Pons (tissue), 1 donor: ENCODE data around the gene TMTC2.

Experiments used
- DNase-seq: peaks from one replicate; pipeline ENCODE4 v3.0.0-alpha.2; 2016; ENCODE audit warnings: low spot score

Gene TMTC2

GRCh38 chr12:83015390-83016217, 328.9 kb downstream of the TMTC2 start:
- DNase-seq: no peak

GRCh38 chr12:83016218-83016835, 329.6 kb downstream of the TMTC2 start:
- DNase-seq: peak; percentile 75

GRCh38 chr12:83016991-83017390, 330.3 kb downstream of the TMTC2 start:
- DNase-seq: peak; percentile 71

GRCh38 chr12:83018088-83018487, 331.4 kb downstream of the TMTC2 start:
- no peak for DNase-seq

DNA sequence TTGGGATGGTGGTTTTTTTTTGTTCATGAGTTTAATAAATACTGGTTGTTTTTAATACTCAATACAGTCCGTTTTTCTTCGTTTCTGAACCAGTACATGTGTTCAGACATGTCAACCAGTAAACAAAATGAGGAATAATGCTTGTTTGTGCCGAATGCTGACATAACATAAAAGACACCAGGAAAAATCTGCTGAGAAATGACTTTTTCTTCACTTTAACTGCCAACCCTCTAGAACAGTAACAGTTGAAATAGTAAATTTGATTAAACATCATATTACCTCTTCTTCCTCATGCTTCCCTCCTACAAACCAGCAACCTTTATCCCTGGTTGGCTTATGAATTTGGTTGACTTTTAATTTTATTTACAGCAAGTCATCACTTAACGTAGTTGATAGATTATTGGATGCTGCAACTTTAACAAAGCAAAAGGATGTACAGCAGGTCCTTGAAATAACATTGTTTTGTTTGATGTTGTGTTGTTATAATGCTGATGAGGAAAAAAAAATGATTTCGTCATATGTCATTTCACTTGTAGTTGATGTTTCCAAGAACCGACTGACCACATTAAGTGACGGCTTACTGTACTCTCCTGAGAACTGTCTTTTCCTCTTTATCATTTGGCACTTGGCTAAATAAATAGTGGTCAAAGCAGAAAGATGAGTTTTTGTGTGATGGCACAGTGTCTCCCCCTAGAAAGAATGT, 340.5 kb downstream of the TMTC2 start:
- DNase-seq: no peak

DNA sequence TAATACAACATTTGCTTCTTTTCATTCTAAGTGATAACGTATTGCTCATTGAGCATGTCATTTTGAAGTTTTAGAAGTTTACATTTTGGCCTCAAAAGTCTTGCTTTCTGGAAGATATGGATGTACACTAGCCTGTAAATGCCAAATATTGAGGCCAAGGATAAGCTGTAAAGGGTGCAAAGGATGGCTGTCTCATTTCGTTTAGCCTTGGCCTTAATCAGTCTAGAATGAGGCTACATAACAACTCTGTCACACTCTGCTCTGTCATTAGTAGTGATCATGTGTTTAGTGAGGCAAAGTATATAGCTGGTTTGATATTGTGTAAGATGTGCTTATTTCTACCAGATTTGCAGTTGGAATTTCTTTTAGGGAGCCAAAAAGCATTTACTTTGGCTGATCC, 344.5 kb downstream of the TMTC2 start:
- no peak for DNase-seq

- no peak for DNase-seq
Measured at GRCh38 chr12:83036847-83037246, 350.1 kb downstream of the TMTC2 start.

DNA sequence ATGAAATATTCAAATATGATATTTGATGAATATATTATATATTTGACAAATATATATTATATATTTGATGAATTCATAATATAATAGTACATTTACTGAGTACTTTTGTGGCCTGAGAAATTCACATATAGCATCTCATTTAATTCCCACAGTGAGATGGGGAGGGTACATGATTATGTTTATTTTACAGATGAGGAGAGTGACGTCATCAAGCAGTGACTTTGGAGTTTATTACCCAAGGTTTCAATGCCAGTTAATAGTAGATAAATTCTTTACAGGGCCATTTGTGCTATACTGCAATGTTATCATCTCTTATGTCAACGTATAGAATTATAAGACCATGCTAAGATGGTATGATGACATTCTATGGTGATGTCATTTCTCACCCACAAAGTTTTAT, 352.7 kb downstream of the TMTC2 start:
- no peak for DNase-seq

DNA sequence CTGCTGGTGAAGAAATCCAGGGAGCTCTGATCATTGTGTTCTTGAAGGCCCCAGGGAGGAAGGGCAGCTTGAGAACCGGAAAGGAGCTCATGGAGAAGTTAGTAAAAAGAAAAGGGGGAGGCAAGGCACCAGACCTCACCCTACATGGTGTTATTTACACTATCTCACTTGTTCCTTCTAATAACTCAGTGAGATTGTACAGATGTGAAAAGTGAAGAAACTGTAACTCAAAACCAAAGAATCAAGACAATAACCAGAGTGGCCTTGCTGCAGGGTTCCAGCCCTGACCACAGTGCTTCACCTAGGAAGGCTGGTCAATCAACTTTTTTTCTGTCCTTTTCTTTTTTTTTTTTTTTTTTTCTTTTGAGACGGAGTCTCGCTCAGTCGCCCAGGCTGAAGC, 353.6 kb downstream of the TMTC2 start:
- DNase-seq: no peak

GRCh38 chr12:83040991-83041390, 354.3 kb downstream of the TMTC2 start:
- DNase-seq: no peak

DNA sequence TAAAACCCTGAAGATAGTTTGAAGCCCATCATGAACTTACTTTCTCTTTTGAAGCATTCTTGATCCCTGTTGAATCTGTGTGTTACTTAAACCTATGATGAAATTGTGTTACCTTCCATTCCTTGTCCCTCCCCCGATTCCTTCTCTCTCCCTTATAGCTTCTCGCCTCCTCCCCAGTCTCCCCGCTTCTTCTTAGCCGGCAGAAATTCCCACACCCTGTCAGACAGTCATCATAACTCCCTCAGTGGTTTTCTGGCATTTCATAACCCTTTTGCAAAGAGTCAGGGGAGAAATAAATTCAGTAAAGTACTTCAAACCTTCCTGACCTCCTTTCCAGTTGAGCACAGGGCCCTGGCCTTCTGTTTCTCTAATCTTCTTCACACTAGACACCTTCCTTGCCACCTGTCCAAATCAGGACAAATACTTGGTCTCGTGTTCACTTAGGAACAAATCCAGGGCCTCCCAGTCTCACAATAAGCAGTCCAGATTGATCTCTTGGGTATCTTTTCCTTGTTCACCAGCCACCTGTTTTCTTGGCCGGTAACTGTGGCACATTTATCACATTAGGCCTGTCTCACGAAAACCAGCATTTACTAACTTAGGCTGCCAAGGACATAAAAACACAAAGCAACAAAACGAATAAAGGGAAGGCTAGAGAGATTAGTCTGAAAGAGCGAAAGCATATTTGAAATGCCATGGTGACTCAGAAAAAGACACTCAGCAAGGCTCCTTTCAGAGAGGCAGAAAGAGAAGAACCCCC, 355.9 kb downstream of the TMTC2 start:
- DNase-seq: no peak

DNA sequence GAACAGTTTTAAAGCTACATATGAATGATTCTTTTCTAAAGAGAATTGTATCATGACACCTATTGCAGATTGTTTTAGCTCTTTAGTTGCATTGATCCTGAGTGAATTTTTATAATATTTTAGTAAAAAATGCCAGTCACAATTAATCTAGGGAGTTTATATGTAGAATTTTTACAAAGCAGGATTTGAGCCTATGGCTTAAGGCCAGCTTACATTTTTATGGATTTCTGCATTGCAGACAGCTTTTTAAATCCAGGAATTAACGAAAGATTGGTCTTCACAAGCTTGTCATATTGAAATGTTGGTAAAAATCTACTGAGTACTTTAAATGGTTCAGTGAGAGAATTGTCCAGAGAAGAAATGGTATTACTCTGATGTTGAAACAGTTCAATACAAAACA, 358.0 kb downstream of the TMTC2 start:
- DNase-seq: no peak

GRCh38 chr12:83046019-83046418, 359.3 kb downstream of the TMTC2 start:
- DNase-seq: no peak

DNA sequence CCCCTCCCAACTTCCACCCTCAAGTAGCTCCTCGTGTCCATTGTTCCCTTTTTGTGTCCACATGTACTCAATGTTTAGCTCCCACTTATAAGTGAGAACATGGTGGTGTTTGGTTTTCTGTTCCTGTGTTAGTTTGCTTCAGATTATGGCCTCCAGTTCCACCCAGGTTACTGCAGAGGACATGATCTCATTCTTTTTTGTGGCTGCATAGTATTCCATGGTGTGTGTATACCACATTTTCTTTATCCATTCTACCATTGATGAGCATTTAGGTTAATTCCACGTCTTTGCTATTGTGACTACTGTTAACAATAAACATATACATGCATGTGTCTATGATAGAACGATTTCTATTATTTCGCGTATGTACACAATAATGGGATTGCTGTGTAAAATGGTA, 362.6 kb downstream of the TMTC2 start:
- no peak for DNase-seq

GRCh38 chr12:83052890-83053541, 366.3 kb downstream of the TMTC2 start:
- no peak for DNase-seq

GRCh38 chr12:83057436-83057835, 370.7 kb downstream of the TMTC2 start:
- DNase-seq: no peak

GRCh38 chr12:83059107-83059506, 372.4 kb downstream of the TMTC2 start:
- no peak for DNase-seq

GRCh38 chr12:83065562-83065961, 378.9 kb downstream of the TMTC2 start:
- no peak for DNase-seq

DNA sequence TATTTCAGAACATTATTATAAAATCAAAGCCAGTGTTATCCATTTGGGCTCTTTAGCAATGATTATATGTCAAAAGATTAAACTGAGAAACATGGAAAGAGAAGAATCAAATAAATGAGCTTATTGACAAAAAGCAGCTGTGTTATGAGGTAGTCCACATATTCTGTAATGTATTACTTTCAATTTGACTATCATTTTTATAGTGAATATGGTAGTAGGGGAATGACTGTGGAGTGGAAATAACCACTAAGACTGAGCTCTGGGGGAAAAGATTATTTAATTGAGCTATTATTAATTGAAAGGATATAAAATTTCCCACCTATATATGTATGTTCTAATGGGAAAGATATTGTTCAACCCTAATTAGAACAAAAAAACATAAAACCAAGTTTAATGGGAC, 381.3 kb downstream of the TMTC2 start:
- no peak for DNase-seq

- no peak for DNase-seq
Measured at GRCh38 chr12:83074358-83074894, 387.7 kb downstream of the TMTC2 start.

DNA sequence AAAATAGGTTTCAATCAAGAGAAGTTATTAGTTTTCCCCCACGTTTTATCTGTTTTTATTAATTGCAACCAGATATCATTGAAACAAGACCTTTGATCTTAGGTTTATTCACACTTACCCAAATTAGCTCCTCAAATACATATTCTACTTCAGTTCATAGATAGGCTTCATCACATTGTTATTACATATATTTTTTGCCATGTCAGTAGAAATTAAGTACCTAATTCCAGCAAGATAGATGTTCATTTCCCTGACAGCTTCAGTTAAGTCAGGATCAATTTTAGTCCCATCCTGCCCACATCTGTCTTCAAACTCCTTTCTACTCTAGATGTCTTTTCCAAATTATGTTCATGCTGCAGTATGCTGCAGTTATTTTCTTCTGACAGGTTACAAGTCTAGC, 388.8 kb downstream of the TMTC2 start:
- DNase-seq: no peak

DNA sequence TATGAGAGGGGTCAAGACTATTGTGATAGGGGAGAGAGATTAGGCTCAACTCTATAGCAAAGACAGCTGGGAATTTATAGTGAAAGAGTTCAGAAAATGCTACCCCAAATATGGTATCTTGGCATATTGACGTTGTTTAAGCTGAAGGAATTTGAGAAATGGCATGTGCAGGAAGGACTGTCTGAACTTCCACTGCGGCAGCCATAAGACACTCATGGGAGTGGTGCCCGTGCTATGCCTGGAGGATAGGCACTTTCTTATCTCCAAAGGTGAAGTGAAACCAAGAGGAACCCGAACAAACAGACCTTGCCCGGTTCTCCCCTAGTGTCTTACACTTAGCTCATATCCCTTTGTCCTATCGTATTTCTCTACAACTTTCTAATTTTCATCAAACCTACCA, 390.3 kb downstream of the TMTC2 start:
- DNase-seq: no peak
